CD14-positive monocyte (primary cell): ENCODE results near the gene KIAA0513. TPM values are rescaled to one million over a fixed set of nuclear protein-coding genes. Genes with fewer than 3 reads are reported as not detected.

Experiments used
- DNase-seq, 3 donors: peaks; one replicate each; pipeline ENCODE4 v3.0.0-alpha.2; 2011 to 2022
- H2AFZ ChIP-seq: 2 replicates; pipeline ENCODE4 v1.6.0; 2012; ENCODE audit warnings: mild to moderate bottlenecking, low read depth, low read length, inconsistent platforms; ENCODE audit not compliant: insufficient read depth, poor library complexity, severe bottlenecking
- H3K27ac ChIP-seq, 2 donors: 1 replicate in 1 of 2; 2 replicates in 1 of 2; pipeline ENCODE4 v1.5.1; 2012 to 2013; ENCODE audit warnings: low read length in 2 of 2, control low read depth in 1 of 2, inconsistent platforms in 1 of 2, low read depth in 1 of 2, mild to moderate bottlenecking in 1 of 2
- H3K27me3 ChIP-seq, 2 donors: one replicate each; pipeline versions ENCODE4 v1.6.0 to v1.6.1; 2011 to 2013; ENCODE audit warnings: low read length in 2 of 2; ENCODE audit not compliant: control insufficient read depth in 2 of 2, insufficient read depth in 2 of 2
- H3K36me3 ChIP-seq, 2 donors: replicated peaks in 1 of 2; 1 replicate in 1 of 2; 2 replicates in 1 of 2; pipeline versions ENCODE4 v1.5.1 to v1.6.1; 2012 to 2013; ENCODE audit warnings: low read length in 2 of 2, control low read depth in 1 of 2, inconsistent platforms in 1 of 2, mild to moderate bottlenecking in 1 of 2; ENCODE audit not compliant: insufficient read depth in 2 of 2, control insufficient read depth in 1 of 2
- H3K4me1 ChIP-seq, 2 donors: 1 replicate in 1 of 2; 2 replicates in 1 of 2; pipeline versions ENCODE4 v1.5.1 to v1.6.1; 2012 to 2013; ENCODE audit warnings: low read length in 2 of 2, control low read depth in 1 of 2, inconsistent platforms in 1 of 2, mild to moderate bottlenecking in 1 of 2, moderate library complexity in 1 of 2; ENCODE audit not compliant: insufficient read depth in 2 of 2, control insufficient read depth in 1 of 2
- H3K4me2 ChIP-seq: replicated peaks from 2 replicates; pipeline ENCODE3; 2012; ENCODE audit warnings: low read length, moderate library complexity, mild to moderate bottlenecking; ENCODE audit not compliant: poor library complexity, severe bottlenecking; ENCODE audit errors: extremely low read depth
- H3K4me3 ChIP-seq, 3 experiments: fragments of 200-600 bp in 1 of 3; sonication (generic) in 1 of 3; replicated peaks in 1 of 3; 1 replicate in 2 of 3; 2 replicates in 1 of 3; pipeline ENCODE4 v1.5.1; 2011 to 2013; ENCODE audit warnings: low read length in 3 of 3, mild to moderate bottlenecking in 3 of 3, control low read depth in 2 of 3, low read depth in 2 of 3, inconsistent platforms in 1 of 3, moderate library complexity in 1 of 3
- H3K79me2 ChIP-seq: 2 replicates; pipeline ENCODE4 v1.6.0; 2012; ENCODE audit warnings: mild to moderate bottlenecking, control low read depth, inconsistent platforms, low read length, moderate library complexity; ENCODE audit not compliant: insufficient read depth
- H3K9ac ChIP-seq: 2 replicates; pipeline ENCODE4 v1.6.0; 2017; ENCODE audit warnings: low read length, mild to moderate bottlenecking; ENCODE audit not compliant: insufficient read depth, poor library complexity, severe bottlenecking
- H3K9me3 ChIP-seq, 2 donors: replicated peaks in 1 of 2; 1 replicate in 1 of 2; 2 replicates in 1 of 2; pipeline versions ENCODE4 v1.5.1 to v1.6.1; 2012 to 2013; ENCODE audit warnings: low read length in 2 of 2, control low read depth in 1 of 2; ENCODE audit not compliant: control insufficient read depth in 1 of 2, insufficient read depth in 1 of 2
- H4K20me1 ChIP-seq: 2 replicates; pipeline ENCODE4 v1.6.0; 2012; ENCODE audit warnings: mild to moderate bottlenecking, low read length, control low read depth, moderate library complexity; ENCODE audit not compliant: insufficient read depth
- H3K27ac Mint-ChIP-seq, 7 donors: one replicate each; pipeline ENCODE4 v1.8.0; 2020; ENCODE audit warnings: mild to moderate bottlenecking in 7 of 7, mixed read lengths in 7 of 7, moderate library complexity in 6 of 7, inconsistent platforms in 2 of 7
- H3K27me3 Mint-ChIP-seq, 3 donors: one replicate each; pipeline ENCODE4 v1.8.0; 2021 to 2022; ENCODE audit warnings: low read depth in 3 of 3, mild to moderate bottlenecking in 3 of 3, mixed read lengths in 3 of 3, moderate library complexity in 3 of 3, inconsistent platforms in 1 of 3
- H3K36me3 Mint-ChIP-seq, 2 donors: one replicate each; pipeline ENCODE4 v1.8.0; 2020; ENCODE audit warnings: mixed read lengths in 2 of 2, inconsistent platforms in 1 of 2, mild to moderate bottlenecking in 1 of 2
- H3K4me1 Mint-ChIP-seq: one replicate; pipeline ENCODE4 v1.8.0; 2020; ENCODE audit warnings: mild to moderate bottlenecking, mixed read lengths
- H3K4me3 Mint-ChIP-seq, 2 donors: one replicate each; pipeline ENCODE4 v1.8.0; 2020; ENCODE audit warnings: mild to moderate bottlenecking in 2 of 2, mixed read lengths in 2 of 2, moderate library complexity in 1 of 2
- H3K9me3 Mint-ChIP-seq, 7 donors: one replicate each; pipeline ENCODE4 v1.8.0; 2020 to 2022; ENCODE audit warnings: mixed read lengths in 7 of 7, mild to moderate bottlenecking in 6 of 7, moderate library complexity in 6 of 7, inconsistent platforms in 2 of 7
- WGBS: methylation state at CpG from one replicate; pipeline ENCODE4 v1.1.5; 2013; ENCODE audit warnings: missing lambda C conversion rate; ENCODE audit not compliant: insufficient coverage; 5-methylcytosine and 5-hydroxymethylcytosine counted together
- intact Hi-C, 2 donors: fragments of 100-400 bp; cut with micrococcal nuclease; formaldehyde crosslinking; loops; one replicate each; pipeline versions ENCODE4 v1.15.0 to v1.15.1; 2023
- polyA plus RNA-seq, 3 donors: library from polyadenylated mRNA; depleted of rRNA in 1 of 3; unstranded in 2 of 3; stranded (reverse) in 1 of 3; fragments of 300-500 nt in 2 of 3; fragments of >200 nt in 1 of 3; fragmentation: Illumina TruSeq in 2 of 3; gene quantifications; 1 replicate in 2 of 3; 2 replicates in 1 of 3; pipeline ENCODE4 v1.2.3, GENCODE V29; 2012 to 2021
- TF ChIP-seq, protein P1 (sequence below): fragments of 200-600 bp; IDR thresholded peaks from one replicate; pipeline ENCODE4 v1.8.0; 2022; ENCODE audit warnings: antibody characterized with exemption, mild to moderate bottlenecking

KIAA0513 gene
- polyA plus RNA-seq, 3 donors: 21.4 to 77.5 (median 32.7) TPM

GRCh38 chr16:85079785-85080570 lies 52.4 kb downstream of the KIAA0513 start:
- no peaks in the 10 kb centered on the region for H3K27me3 ChIP-seq
- TF ChIP-seq, protein P1, sequence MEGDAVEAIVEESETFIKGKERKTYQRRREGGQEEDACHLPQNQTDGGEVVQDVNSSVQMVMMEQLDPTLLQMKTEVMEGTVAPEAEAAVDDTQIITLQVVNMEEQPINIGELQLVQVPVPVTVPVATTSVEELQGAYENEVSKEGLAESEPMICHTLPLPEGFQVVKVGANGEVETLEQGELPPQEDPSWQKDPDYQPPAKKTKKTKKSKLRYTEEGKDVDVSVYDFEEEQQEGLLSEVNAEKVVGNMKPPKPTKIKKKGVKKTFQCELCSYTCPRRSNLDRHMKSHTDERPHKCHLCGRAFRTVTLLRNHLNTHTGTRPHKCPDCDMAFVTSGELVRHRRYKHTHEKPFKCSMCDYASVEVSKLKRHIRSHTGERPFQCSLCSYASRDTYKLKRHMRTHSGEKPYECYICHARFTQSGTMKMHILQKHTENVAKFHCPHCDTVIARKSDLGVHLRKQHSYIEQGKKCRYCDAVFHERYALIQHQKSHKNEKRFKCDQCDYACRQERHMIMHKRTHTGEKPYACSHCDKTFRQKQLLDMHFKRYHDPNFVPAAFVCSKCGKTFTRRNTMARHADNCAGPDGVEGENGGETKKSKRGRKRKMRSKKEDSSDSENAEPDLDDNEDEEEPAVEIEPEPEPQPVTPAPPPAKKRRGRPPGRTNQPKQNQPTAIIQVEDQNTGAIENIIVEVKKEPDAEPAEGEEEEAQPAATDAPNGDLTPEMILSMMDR: no peak
- intact Hi-C loops: loop anchor here (5.0 to 10.0 kb wide), 3 partner anchors 43 to 325 kb away; no protein-coding TSS in a partner anchor
- peaks cover 76 to 85% of the 10 kb centered on the region in 2 donors for H3K36me3 ChIP-seq
- Mint-ChIP-seq H3K27me3 (peaks cover 2 to 6% (median 3%) of the 10 kb centered on the region in 3 donors), H3K36me3 (peaks cover 78 to 98% of the 10 kb centered on the region in 2 donors), H3K27ac (peak overlapping the region in 1 of 7 donors; percentile 18), H3K9me3 (peaks cover 0 to 3% (median 1%) of the 10 kb centered on the region in 7 donors), H3K4me1 (peaks cover 44% of the 10 kb centered on the region), H3K4me3 (no peak overlapping the region)
- no peak for DNase-seq
- H3K4me1 ChIP-seq: peaks cover 47 to 56% of the 10 kb centered on the region in 2 donors
- H3K4me3 ChIP-seq: no peak overlapping the region
- H4K20me1 ChIP-seq: peaks cover 87% of the 10 kb centered on the region
- no peaks in the 10 kb centered on the region for H3K9me3 ChIP-seq
- no peak overlapping the region for H3K9ac ChIP-seq
- no peaks in the 10 kb centered on the region for H3K79me2 ChIP-seq
- H2AFZ ChIP-seq: no peak overlapping the region
- H3K4me2 ChIP-seq: no peak overlapping the region
- WGBS: 98% methylated on average over 18 of the region's 22 CpGs
- no peak overlapping the region for H3K27ac ChIP-seq

- TF ChIP-seq, protein P1: no peak
- Mint-ChIP-seq H3K4me1 (peaks cover 38% of the 10 kb centered on the region), H3K36me3 (peaks cover 78 to 98% of the 10 kb centered on the region in 2 donors), H3K9me3 (peaks cover 0 to 3% (median 1%) of the 10 kb centered on the region in 7 donors), H3K27ac (no peak overlapping the region), H3K27me3 (peaks cover 1 to 6% (median 3%) of the 10 kb centered on the region in 3 donors), H3K4me3 (peak overlapping the region in 1 of 2 donors; percentile 26)
- 92% methylated on average over 9 of the region's 9 CpGs for WGBS
- Histone ChIP-seq H3K4me1 (peaks cover 41 to 46% of the 10 kb centered on the region in 2 donors), H3K27me3 (no peaks in the 10 kb centered on the region), H3K36me3 (peaks cover 77 to 85% of the 10 kb centered on the region in 2 donors), H2AFZ (no peak overlapping the region), H3K4me2 (no peak overlapping the region), H3K79me2 (no peaks in the 10 kb centered on the region), H3K27ac (no peak overlapping the region), H3K9me3 (no peaks in the 10 kb centered on the region), H4K20me1 (peaks cover 80% of the 10 kb centered on the region), H3K9ac (no peak overlapping the region), H3K4me3 (no peak overlapping the region)
- no peak for DNase-seq
- intact Hi-C loops: loop anchor here (10.0 kb wide), 2 partner anchors 46 to 326 kb away; no protein-coding TSS in a partner anchor
Observed at GRCh38 chr16:85081038-85081437, 53.4 kb downstream of the KIAA0513 start.
